H9 (cell line): ENCODE data around the gene DNALI1. TPM values are rescaled to one million over a fixed set of nuclear protein-coding genes. Genes with fewer than 3 reads are reported as not detected.

Source experiments
- DNase-seq: peaks from one replicate; pipeline ENCODE4 v3.0.0-alpha.2; 2017
- H2AFZ ChIP-seq: one replicate; pipeline ENCODE4 v1.6.1; 2013; ENCODE audit warnings: mild to moderate bottlenecking, low read length, control low read depth, moderate library complexity
- H2AK5ac ChIP-seq: 2 replicates; pipeline ENCODE4 v1.6.1; 2013; ENCODE audit warnings: low read length, control low read depth, mixed read lengths; ENCODE audit not compliant: insufficient read length
- H2BK120ac ChIP-seq: one replicate; pipeline ENCODE4 v1.6.1; 2013; ENCODE audit warnings: low read depth, mild to moderate bottlenecking, low read length, control low read depth, inconsistent platforms; ENCODE audit not compliant: poor library complexity, severe bottlenecking
- H2BK12ac ChIP-seq: 2 replicates; pipeline ENCODE4 v1.6.1; 2013; ENCODE audit warnings: low read length, control low read depth, mixed read lengths, low read depth; ENCODE audit not compliant: insufficient read length
- H2BK15ac ChIP-seq: 2 replicates; pipeline ENCODE4 v1.6.1; 2013; ENCODE audit warnings: low read depth, low read length, control low read depth
- H2BK20ac ChIP-seq: one replicate; pipeline ENCODE4 v1.6.1; 2013; ENCODE audit warnings: low read depth, mild to moderate bottlenecking, low read length, control low read depth, inconsistent platforms; ENCODE audit not compliant: poor library complexity, severe bottlenecking
- H2BK5ac ChIP-seq: 2 replicates; pipeline ENCODE4 v1.6.1; 2013; ENCODE audit warnings: low read length, control low read depth, mixed read lengths; ENCODE audit not compliant: insufficient read length
- H3K14ac ChIP-seq: 2 replicates; pipeline ENCODE4 v1.6.1; 2013; ENCODE audit warnings: low read length, control low read depth; ENCODE audit not compliant: insufficient read depth
- H3K18ac ChIP-seq: 2 replicates; pipeline ENCODE4 v1.6.1; 2013; ENCODE audit warnings: low read depth, mild to moderate bottlenecking, mixed read lengths, low read length, control low read depth; ENCODE audit not compliant: insufficient read length
- H3K23ac ChIP-seq: 2 replicates; pipeline ENCODE4 v1.6.1; 2013; ENCODE audit warnings: low read length, control low read depth, mixed read lengths, low read depth; ENCODE audit not compliant: insufficient read length
- H3K23me2 ChIP-seq: 2 replicates; pipeline ENCODE4 v1.6.1; 2013; ENCODE audit warnings: low read depth, mild to moderate bottlenecking, mixed read lengths, low read length, control low read depth; ENCODE audit not compliant: insufficient read length, poor library complexity, severe bottlenecking
- H3K27ac ChIP-seq: 2 replicates; pipeline ENCODE4 v1.5.1; 2013; ENCODE audit warnings: low read length, control low read depth, mixed read lengths, low read depth; ENCODE audit not compliant: insufficient read length
- H3K27me3 ChIP-seq: 2 replicates; pipeline ENCODE4 v1.6.1; 2013; ENCODE audit warnings: low read length, control low read depth, inconsistent platforms; ENCODE audit not compliant: insufficient read depth
- H3K4ac ChIP-seq: 2 replicates; pipeline ENCODE4 v1.6.1; 2013; ENCODE audit warnings: low read depth, mild to moderate bottlenecking, control low read depth, inconsistent platforms, low read length, moderate library complexity
- H3K4me1 ChIP-seq: 2 replicates; pipeline ENCODE4 v1.6.1; 2013; ENCODE audit warnings: low read length, control low read depth, inconsistent platforms; ENCODE audit not compliant: insufficient read depth
- H3K4me2 ChIP-seq: 2 replicates; pipeline ENCODE4 v1.6.1; 2013; ENCODE audit warnings: low read length, control low read depth, mixed read lengths; ENCODE audit not compliant: insufficient read length, insufficient read depth
- H3K56ac ChIP-seq: 2 replicates; pipeline ENCODE4 v1.6.1; 2013; ENCODE audit warnings: low read depth, mild to moderate bottlenecking, mixed read lengths, low read length, control low read depth; ENCODE audit not compliant: insufficient read length
- H3K79me1 ChIP-seq: 2 replicates; pipeline ENCODE4 v1.6.1; 2013; ENCODE audit warnings: low read depth, mild to moderate bottlenecking, moderate library complexity, low read length, control low read depth, inconsistent platforms; ENCODE audit not compliant: insufficient read depth, poor library complexity, severe bottlenecking
- H3K79me2 ChIP-seq: 2 replicates; pipeline ENCODE4 v1.6.1; 2013; ENCODE audit warnings: low read length, control low read depth, inconsistent platforms; ENCODE audit not compliant: insufficient read depth
- H3K9ac ChIP-seq: 2 replicates; pipeline ENCODE4 v1.6.1; 2013; ENCODE audit warnings: low read length, control low read depth, mixed read lengths; ENCODE audit not compliant: insufficient read length; ENCODE audit errors: extremely low read depth
- H3K9me3 ChIP-seq: one replicate; pipeline ENCODE4 v1.6.1; 2013; ENCODE audit warnings: low read depth, low read length, inconsistent platforms; ENCODE audit not compliant: control insufficient read depth
- H3T11ph ChIP-seq: one replicate; pipeline ENCODE4 v1.6.1; 2013; ENCODE audit warnings: mild to moderate bottlenecking, low read length, control low read depth, inconsistent platforms
- H4K20me1 ChIP-seq: one replicate; pipeline ENCODE4 v1.6.1; 2013; ENCODE audit not compliant: control insufficient read depth, insufficient read length, insufficient read depth
- H4K5ac ChIP-seq: 2 replicates; pipeline ENCODE4 v1.6.1; 2013; ENCODE audit warnings: low read depth, mild to moderate bottlenecking, mixed read lengths, low read length, control low read depth; ENCODE audit not compliant: insufficient read length
- H4K8ac ChIP-seq: replicated peaks from 2 replicates; pipeline ENCODE4 v1.6.1; 2013; ENCODE audit warnings: low read length, control low read depth, mixed read lengths, low read depth; ENCODE audit not compliant: insufficient read length
- H4K91ac ChIP-seq: 2 replicates; pipeline ENCODE4 v1.6.1; 2013; ENCODE audit warnings: low read depth, mild to moderate bottlenecking, moderate library complexity, mixed read lengths, low read length, control low read depth; ENCODE audit not compliant: insufficient read length
- H3K27ac Mint-ChIP-seq, 3 experiments: 2 replicates in 2 of 3; 3 replicates in 1 of 3; pipeline ENCODE4 v1.8.0; 2020 to 2021; ENCODE audit warnings: mixed read lengths in 3 of 3, mild to moderate bottlenecking in 1 of 3, moderate library complexity in 1 of 3
- H3K27me3 Mint-ChIP-seq: 2 replicates; pipeline ENCODE4 v1.8.0; 2021; ENCODE audit warnings: low read depth, mild to moderate bottlenecking, moderate library complexity, mixed read lengths
- H3K36me3 Mint-ChIP-seq, 3 experiments: 2 replicates in 2 of 3; 3 replicates in 1 of 3; pipeline ENCODE4 v1.8.0; 2020 to 2021; ENCODE audit warnings: low read depth in 3 of 3, mixed read lengths in 3 of 3; ENCODE audit not compliant: insufficient read depth in 1 of 3
- H3K4me1 Mint-ChIP-seq, 2 experiments: 2 replicates each; pipeline ENCODE4 v1.8.0; 2020; ENCODE audit warnings: mixed read lengths in 2 of 2
- H3K4me3 Mint-ChIP-seq, 2 experiments: 2 replicates in 1 of 2; 3 replicates in 1 of 2; pipeline ENCODE4 v1.8.0; 2020 to 2021; ENCODE audit warnings: mild to moderate bottlenecking in 2 of 2, mixed read lengths in 2 of 2, moderate library complexity in 1 of 2
- H3K9me3 Mint-ChIP-seq, 2 experiments: 2 replicates in 1 of 2; 3 replicates in 1 of 2; pipeline ENCODE4 v1.8.0; 2020; ENCODE audit warnings: mild to moderate bottlenecking in 2 of 2, mixed read lengths in 2 of 2, moderate library complexity in 1 of 2
- WGBS: extraction: QIAGEN DNeasy Blood & Tissue Kit; methylation state at CpG from one replicate; pipeline ENCODE4 v1.1.7; 2013; ENCODE audit warnings: missing lambda C conversion rate, low lambda C conversion rate, mixed read lengths; ENCODE audit not compliant: insufficient read length; ENCODE audit errors: extremely low coverage; 5-methylcytosine and 5-hydroxymethylcytosine counted together
- total RNA-seq: library from RNA; stranded (reverse); gene quantifications from 2 replicates; pipeline ENCODE4 v1.2.1, GENCODE V29; 2021
- TF ChIP-seq, protein P1 (sequence below): fragments of 200-600 bp; sonication (generic); conservative IDR thresholded peaks from 3 replicates; pipeline ENCODE4 v1.8.0; 2021; ENCODE audit warnings: antibody characterized with exemption, mild to moderate bottlenecking

Gene DNALI1
- total RNA-seq, 1 experiment from 2014 or later, result 18.0 TPM

DNA sequence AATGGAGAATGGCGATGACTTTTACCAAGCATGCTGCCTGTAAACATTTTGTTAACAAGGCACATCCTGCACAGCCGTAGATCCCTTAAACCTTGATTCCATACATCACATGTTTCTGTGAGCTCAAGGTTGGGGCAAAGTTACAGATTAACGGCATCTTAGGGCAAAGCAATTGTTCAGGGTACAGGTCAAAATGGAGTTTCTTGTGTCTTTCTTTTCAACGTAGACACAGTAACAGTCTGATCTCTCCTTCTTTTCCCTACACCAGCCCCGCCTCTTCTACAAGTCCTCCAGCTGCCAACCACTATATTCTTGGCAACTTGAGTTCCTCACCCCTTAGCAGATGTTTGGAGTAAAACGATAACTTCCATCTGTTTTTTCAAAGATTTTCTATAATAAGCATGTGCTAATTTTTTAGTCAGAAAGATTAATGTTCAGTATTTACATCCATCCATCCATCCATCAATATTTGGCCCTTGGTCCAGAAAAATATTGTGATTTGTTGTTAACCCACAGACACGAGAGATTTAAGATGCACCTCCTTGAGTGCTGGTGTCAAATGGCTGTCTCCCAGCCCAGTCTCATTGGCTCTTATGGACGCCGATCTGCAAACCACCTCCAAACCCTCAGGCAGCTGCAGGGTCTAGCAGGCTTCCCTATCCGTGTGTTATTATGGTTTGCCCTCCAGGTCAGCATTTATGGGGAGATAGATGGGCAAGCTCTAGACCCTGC, 3.8 kb downstream of the DNALI1 start:
- no peak overlapping the region for H3K4me2 ChIP-seq
- no peak overlapping the region for H4K5ac ChIP-seq
- no peak overlapping the region for H2BK20ac ChIP-seq
- no peak overlapping the region for H4K8ac ChIP-seq
- H3K9me3 Mint-ChIP-seq, result no peaks in the 10 kb centered on the region
- H3K79me2 ChIP-seq, result no peaks in the 10 kb centered on the region
- H3T11ph ChIP-seq, result no peak overlapping the region
- no peaks in the 10 kb centered on the region for H3K27me3 Mint-ChIP-seq
- H3K4me1 Mint-ChIP-seq, result peaks cover 17 to 20% of the 10 kb centered on the region in 2 experiments
- H2AK5ac ChIP-seq, result no peak overlapping the region
- H3K9ac ChIP-seq, result no peak overlapping the region
- H3K14ac ChIP-seq, result no peak overlapping the region
- H2BK5ac ChIP-seq, result no peak overlapping the region
- H3K18ac ChIP-seq, result no peak overlapping the region
- H2BK120ac ChIP-seq, result no peak overlapping the region
- peaks cover 5 to 22% (median 13%) of the 10 kb centered on the region in 3 experiments; a peak in 6 of 7 replicates for H3K36me3 Mint-ChIP-seq
- no peak overlapping the region for H3K4me3 Mint-ChIP-seq
- TF ChIP-seq, protein P1, sequence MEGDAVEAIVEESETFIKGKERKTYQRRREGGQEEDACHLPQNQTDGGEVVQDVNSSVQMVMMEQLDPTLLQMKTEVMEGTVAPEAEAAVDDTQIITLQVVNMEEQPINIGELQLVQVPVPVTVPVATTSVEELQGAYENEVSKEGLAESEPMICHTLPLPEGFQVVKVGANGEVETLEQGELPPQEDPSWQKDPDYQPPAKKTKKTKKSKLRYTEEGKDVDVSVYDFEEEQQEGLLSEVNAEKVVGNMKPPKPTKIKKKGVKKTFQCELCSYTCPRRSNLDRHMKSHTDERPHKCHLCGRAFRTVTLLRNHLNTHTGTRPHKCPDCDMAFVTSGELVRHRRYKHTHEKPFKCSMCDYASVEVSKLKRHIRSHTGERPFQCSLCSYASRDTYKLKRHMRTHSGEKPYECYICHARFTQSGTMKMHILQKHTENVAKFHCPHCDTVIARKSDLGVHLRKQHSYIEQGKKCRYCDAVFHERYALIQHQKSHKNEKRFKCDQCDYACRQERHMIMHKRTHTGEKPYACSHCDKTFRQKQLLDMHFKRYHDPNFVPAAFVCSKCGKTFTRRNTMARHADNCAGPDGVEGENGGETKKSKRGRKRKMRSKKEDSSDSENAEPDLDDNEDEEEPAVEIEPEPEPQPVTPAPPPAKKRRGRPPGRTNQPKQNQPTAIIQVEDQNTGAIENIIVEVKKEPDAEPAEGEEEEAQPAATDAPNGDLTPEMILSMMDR, result no peak
- H2BK15ac ChIP-seq, result no peak overlapping the region
- H3K4me1 ChIP-seq, result no peaks in the 10 kb centered on the region
- peaks cover 5% of the 10 kb centered on the region for H3K23me2 ChIP-seq
- no peak overlapping the region for H3K23ac ChIP-seq
- no peak overlapping the region for H3K27ac ChIP-seq
- no peaks in the 10 kb centered on the region for H3K27me3 ChIP-seq
- no peak for DNase-seq
- no peak overlapping the region for H3K4ac ChIP-seq
- H4K20me1 ChIP-seq, result no peaks in the 10 kb centered on the region
- H2BK12ac ChIP-seq, result no peak overlapping the region
- no peak overlapping the region for H3K27ac Mint-ChIP-seq
- no peak overlapping the region for H2AFZ ChIP-seq
- H3K79me1 ChIP-seq, result no peaks in the 10 kb centered on the region
- no peak overlapping the region for H3K56ac ChIP-seq
- WGBS, result no CpG with 5 or more reads among the region's 10 CpGs
- H4K91ac ChIP-seq, result no peak overlapping the region
- no peaks in the 10 kb centered on the region for H3K9me3 ChIP-seq
